ENCODE results near the gene GPR155.
A peak's percentile ranks its signal among the peaks of the same experiment; 100 is the strongest.

GPR155 gene

DNA sequence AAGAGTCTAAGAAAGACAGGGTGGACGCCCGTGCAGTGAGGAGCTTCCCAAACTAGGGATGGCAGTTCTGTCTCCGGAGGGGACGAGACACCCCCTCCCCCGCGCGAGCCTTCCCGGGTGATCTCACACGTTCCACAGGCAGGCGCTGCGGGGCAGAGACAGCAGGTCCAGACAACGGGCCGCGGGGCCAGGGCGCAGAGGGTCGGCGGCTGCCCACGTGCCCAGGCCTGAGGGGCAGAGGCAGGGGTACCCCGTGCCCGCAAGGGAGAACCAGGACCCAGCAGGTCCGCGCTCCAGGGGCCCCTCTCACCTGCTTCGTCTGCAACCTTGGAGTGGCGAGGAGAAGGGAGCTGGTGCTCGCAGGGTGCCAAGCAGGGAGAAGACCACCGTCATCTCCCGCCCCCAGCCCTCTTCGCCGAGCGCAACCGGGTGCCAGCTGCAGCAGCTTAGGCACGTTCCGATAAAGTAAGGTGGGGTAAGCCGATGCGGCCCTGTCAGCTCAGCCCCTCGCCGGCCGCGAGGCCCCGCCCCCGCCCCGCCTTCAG lies at the start of gene GPR155:
GPR155 (minus strand) TSS at position 467 of the 545 bp plus-strand sequence. CDS start 5,073 bp downstream, outside the sequence.
- DNase-seq: peak; percentile 47

- DNase-seq: no peak
Measured at GRCh38 chr2:174535757-174536703, 49.2 kb upstream of the GPR155 start.

GRCh38 chr2:174535083-174535482 lies 48.3 kb upstream of the GPR155 start:
- DNase-seq: no peak

DNA sequence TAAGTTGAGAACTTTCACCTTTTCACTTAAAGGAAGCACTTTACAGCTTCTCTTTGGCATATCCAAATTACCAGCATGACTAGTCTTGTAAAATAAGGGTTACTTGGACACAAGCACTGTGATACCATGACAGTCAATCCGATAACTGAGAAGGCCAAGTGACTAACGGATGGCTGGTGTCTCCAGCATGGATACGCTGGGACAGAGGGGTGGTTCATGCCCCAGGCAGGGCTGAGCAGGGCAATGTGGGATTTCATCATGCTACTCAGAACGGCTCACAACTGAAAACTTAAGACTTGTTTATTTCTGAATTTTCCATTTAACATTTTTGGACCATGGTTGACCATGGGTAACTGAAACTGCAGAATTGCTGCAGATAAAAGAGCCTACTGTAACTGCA lies 43.1 kb upstream of the GPR155 start:
- no peak for DNase-seq

- DNase-seq: no peak
Measured at GRCh38 chr2:174527959-174528358, 41.1 kb upstream of the GPR155 start.

- no peak for DNase-seq
Measured at GRCh38 chr2:174527101-174527721, 40.4 kb upstream of the GPR155 start.

DNA sequence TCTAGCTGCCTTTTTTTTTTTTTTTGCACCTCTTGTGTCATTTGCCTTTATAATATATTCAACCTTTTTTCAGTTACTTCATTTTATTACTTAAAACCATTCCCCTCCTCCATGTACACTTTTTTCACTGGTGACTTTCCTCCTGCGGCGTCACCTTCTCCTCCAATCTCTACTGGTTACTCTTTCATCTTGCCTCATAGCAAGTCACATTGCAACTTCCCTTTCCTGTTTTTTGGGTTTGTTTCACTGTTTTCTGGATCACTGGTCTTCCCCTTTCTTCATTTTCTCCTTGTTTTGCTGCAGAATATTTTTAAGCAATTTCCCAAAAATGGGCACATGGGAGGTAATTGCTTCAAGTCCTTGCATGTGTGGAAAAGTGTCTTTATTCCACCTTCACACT lies 37.7 kb upstream of the GPR155 start:
- no peak for DNase-seq

DNA sequence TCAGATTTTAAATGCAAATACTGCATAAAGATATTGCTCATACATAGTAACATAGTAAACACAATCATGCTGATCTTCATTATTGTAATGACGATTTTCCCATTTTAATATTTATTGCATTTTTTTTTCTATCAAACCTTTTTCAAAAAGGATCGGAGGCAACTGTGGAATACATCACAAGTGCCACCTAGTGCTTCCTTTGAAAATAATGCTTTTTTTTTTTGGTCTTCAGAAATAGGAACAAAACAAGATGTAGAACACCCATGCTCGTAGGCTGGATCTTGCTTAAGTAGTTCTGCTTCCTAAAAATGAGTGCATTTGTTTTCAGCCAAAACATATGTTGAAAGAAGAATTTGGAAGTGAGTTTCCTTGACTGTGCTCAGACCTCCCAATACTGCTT lies 35.7 kb upstream of the GPR155 start:
- no peak for DNase-seq

DNA sequence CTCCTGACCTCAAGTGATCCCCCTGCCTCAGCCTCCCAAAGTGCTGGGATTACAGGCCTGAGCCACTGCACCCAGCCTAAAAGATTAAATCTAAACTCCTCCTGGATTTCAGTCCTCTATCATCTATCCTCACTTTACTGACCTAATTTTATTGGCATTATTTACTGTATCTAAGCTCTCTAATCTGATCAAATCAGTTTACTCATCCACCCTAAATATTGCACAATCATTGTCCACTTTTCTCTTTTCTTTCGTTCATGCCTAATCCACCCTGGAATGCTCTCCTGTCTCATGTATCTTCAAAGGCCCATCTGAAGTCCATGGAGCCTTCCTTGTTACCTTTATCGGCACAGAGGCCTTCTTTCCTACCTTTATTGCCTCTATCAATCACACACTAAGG lies 31.6 kb upstream of the GPR155 start:
- no peak for DNase-seq

- no peak for DNase-seq
Measured at GRCh38 chr2:174516501-174517378, 29.9 kb upstream of the GPR155 start.

DNA sequence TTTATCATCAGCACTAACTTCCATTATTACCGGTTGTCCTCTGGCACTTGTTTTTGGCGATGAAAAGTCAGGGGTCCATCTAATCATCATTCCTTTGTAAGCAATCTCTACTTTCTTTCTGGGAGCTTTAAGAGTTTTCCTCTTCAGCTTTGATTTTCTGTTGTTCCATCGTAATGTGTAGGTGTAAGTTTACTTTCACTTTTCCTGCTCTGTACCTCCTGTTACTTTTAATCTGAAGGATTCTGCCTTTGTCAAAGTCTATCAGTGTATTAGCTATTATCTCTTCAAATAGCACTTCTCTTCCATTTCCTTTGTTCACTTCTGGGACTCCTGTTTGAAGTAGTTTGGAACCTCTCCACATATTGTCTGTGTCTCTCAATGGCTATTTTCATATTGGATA lies 25.5 kb upstream of the GPR155 start:
- no peak for DNase-seq

DNA sequence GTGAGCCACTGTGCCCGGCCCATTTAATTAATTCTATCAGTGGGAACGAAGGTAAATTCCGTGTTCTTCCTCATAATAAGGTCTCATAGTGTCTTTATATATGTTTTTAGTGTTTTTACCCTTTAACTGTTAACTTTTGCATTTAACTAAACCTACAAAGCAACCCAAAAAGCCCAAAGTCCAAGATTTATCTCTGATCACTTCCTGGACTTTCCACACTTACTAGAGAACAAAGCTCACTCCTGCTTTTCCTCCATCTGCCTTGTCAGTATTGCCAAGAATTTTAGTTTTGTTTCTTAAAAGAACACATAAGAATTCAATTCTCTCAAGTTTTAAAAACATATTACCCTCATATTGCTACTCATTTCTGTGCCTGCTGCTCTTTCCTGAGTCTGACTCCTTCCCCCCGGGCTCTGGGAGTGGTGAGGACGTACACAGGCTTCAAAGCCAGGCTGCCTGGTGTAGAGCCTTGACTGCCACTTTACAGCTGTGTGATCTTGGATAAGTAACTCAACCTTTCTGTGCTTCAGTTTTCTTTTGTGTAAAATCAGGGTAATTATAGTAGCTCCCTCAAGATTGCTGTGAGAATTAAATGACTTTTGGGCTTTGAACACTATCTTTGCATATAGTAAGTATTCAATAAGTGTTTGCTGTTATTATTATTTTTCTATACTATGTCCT lies 24.9 kb upstream of the GPR155 start:
- no peak for DNase-seq

GRCh38 chr2:174510583-174511189 lies 23.9 kb upstream of the GPR155 start:
- DNase-seq: peak; percentile 22

- DNase-seq: no peak
Measured at GRCh38 chr2:174503161-174503809, 16.5 kb upstream of the GPR155 start.

DNA sequence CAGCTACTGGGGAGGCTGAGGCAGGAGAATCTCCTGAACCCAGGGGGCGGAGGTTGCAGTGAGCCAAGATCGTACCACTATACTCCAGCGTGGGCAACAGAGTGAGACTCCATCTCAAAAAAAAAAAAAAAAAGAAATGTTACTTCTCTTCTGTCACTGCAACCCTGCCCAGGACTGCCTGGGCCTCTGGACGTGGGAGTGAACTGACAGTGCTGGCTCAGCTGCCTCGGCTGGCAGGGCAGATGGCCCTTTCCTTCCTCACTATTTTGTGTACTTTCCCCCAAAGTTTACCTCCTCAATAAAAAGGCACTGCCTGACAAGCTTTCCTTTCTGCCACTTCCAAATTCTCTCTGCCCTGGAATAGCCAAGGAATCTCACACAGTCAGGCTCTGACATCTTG lies 12.5 kb upstream of the GPR155 start:
- no peak for DNase-seq

DNA sequence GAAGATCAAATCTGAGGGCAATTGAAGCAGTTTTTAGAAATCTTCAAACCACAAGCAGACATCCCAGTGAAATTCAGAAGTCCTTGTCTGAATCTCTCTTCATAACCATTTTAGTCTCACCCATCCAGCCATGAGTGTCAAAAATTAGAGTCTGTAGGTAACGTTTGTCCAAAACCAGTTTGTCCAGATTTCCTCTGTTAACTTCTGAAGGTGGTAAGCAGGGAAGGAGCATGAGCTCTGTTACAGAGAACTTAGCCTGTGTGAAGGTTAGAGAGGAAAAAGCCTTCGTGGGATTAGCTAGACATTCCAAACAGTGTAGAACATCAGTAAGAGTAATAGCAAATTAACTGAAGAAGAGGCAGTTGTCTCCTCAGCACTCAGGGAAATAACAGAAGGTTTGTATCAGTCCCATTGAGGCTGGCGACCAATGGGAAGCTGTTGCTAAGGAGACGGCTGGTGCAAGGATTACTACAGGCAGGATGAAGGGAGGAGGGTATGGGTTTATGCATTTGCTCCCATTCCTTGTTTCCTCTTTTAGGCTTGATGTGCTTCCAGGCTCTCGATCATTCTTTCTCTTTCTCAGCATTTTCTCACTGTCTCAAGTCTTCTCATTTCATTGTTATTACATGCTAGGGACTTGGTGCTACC lies 8.7 kb upstream of the GPR155 start:
- no peak for DNase-seq

GRCh38 chr2:174493549-174494331 lies 6.9 kb upstream of the GPR155 start:
- DNase-seq: no peak

DNA sequence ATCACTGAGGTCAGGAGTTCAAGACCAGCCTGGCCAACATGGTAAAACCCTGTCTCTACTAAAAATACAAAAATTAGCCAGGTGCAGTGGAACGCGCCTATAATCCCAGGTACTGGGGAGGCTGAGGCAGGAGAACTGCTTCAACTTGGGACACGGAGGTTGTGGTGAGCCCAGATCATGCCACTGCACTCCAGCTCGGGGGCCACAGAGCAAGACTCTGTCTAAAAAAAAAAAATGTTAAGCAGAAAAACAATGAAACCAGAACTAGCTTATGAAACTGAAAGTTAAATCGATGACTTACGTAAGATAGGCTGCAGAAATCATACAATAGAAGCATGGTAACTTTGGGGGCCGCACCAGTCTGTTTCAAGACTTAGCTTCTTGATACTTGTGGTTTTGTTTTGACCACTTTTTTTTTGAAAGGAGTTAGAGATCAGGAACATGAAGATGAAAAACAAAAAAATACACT lies 6.2 kb upstream of the GPR155 start:
- DNase-seq: no peak

- DNase-seq: no peak
Measured at GRCh38 chr2:174491947-174492346, 5.1 kb upstream of the GPR155 start.

- DNase-seq: no peak
Measured at GRCh38 chr2:174490051-174490450, 3.2 kb upstream of the GPR155 start.
